Smooth muscle cell (in vitro differentiated cells): ENCODE measurements around the gene PIEZO2. TPM values are rescaled to one million over a fixed set of nuclear protein-coding genes. Genes with fewer than 3 reads are reported as not detected.

Experiments used
- DNase-seq: peaks from one replicate; lab custom pipeline; 2025; ENCODE audit not compliant: unreplicated experiment; lab: John Stamatoyannopoulos, UW
- H2AFZ ChIP-seq: fragments of 200-600 bp; sonication (generic); 2 replicates; pipeline ENCODE4 v1.6.0; 2016; ENCODE audit warnings: antibody characterized with exemption, low read depth, mild to moderate bottlenecking
- H3F3A ChIP-seq: fragments of 200-600 bp; sonication (generic); 2 replicates; pipeline ENCODE4 v1.6.0; 2017; ENCODE audit warnings: antibody characterized with exemption, low read depth
- H3K27ac ChIP-seq: fragments of 200-600 bp; sonication (generic); 2 replicates; pipeline ENCODE4 v1.5.1; 2016; ENCODE audit warnings: low read depth, mild to moderate bottlenecking
- H3K27me3 ChIP-seq: fragments of 200-600 bp; sonication (generic); 2 replicates; pipeline ENCODE4 v1.6.1; 2016; ENCODE audit warnings: low read depth, mild to moderate bottlenecking
- H3K36me3 ChIP-seq: fragments of 200-600 bp; sonication (generic); 2 replicates; pipeline ENCODE4 v1.5.1; 2016; ENCODE audit warnings: low read depth
- H3K4me1 ChIP-seq: fragments of 200-600 bp; sonication (generic); 2 replicates; pipeline ENCODE4 v1.5.1; 2016; ENCODE audit warnings: low read depth
- H3K4me2 ChIP-seq: fragments of 200-600 bp; sonication (generic); 2 replicates; pipeline ENCODE4 v1.6.0; 2016; ENCODE audit warnings: mild to moderate bottlenecking
- H3K4me3 ChIP-seq: fragments of 200-600 bp; sonication (generic); 2 replicates; pipeline ENCODE4 v1.5.1; 2016; ENCODE audit warnings: mild to moderate bottlenecking
- H3K79me2 ChIP-seq: fragments of 200-600 bp; sonication (generic); 2 replicates; pipeline ENCODE4 v1.6.0; 2016; ENCODE audit warnings: low read depth, mild to moderate bottlenecking
- H3K9ac ChIP-seq: fragments of 200-600 bp; sonication (generic); 2 replicates; pipeline ENCODE4 v1.6.0; 2016; ENCODE audit warnings: low read depth
- H3K9me3 ChIP-seq: fragments of 200-600 bp; sonication (generic); replicated peaks from 2 replicates; pipeline ENCODE4 v1.5.1; 2016; ENCODE audit warnings: low read depth
- H4K20me1 ChIP-seq: fragments of 200-600 bp; sonication (generic); 2 replicates; pipeline ENCODE4 v1.6.0; 2016; ENCODE audit warnings: low read depth
- CTCF ChIP-seq: fragments of 200-600 bp; sonication (generic); IDR thresholded peaks from 2 replicates; pipeline ENCODE4 v1.5.1; 2017; ENCODE audit warnings: borderline replicate concordance, mild to moderate bottlenecking, antibody characterized with exemption; ENCODE audit not compliant: insufficient read depth, poor library complexity, severe bottlenecking
- WGBS: methylation state at CpG from one replicate; pipeline ENCODE4 v1.1.7; 2016; ENCODE audit warnings: low lambda C conversion rate; 5-methylcytosine and 5-hydroxymethylcytosine counted together
- polyA plus RNA-seq: library from polyadenylated mRNA; unstranded; fragments of >200 nt; fragmentation: Nextera tagmentation; extraction: Ambion mirVana; gene quantifications from 2 replicates; pipeline ENCODE4 v1.2.1, GENCODE V29; 2016
- total RNA-seq: library from RNA; depleted of rRNA; stranded (reverse); fragments of >200 nt; gene quantifications from 2 replicates; pipeline ENCODE4 v1.2.3, GENCODE V29; 2014

Gene PIEZO2
- total and polyA plus RNA-seq, 2 experiments from 2014 or later, result 1.3 to 4.7 TPM

- no peak overlapping the region for H3K4me3 ChIP-seq
- no peak overlapping the region for H2AFZ ChIP-seq
- H3K27ac ChIP-seq, result no peak overlapping the region
- H3K4me2 ChIP-seq, result no peak overlapping the region
- H3K36me3 ChIP-seq, result no peaks in the 10 kb centered on the region
- no peaks in the 10 kb centered on the region for H3F3A ChIP-seq
- H3K9ac ChIP-seq, result no peak overlapping the region
- no peaks in the 10 kb centered on the region for H4K20me1 ChIP-seq
- no peaks in the 10 kb centered on the region for H3K4me1 ChIP-seq
- no peak for TF ChIP-seq CTCF
- H3K79me2 ChIP-seq, result no peaks in the 10 kb centered on the region
- WGBS, result 77% methylated on average over 8 of the region's 8 CpGs
- no peaks in the 10 kb centered on the region for H3K9me3 ChIP-seq
- H3K27me3 ChIP-seq, result no peaks in the 10 kb centered on the region
- no peak for DNase-seq
Measured at GRCh38 chr18:11055721-11056120, 93.6 kb downstream of the PIEZO2 start.

GRCh38 chr18:11054497-11054896 is 94.9 kb downstream of the PIEZO2 start:
- H3K36me3 ChIP-seq, result no peaks in the 10 kb centered on the region
- H3K4me2 ChIP-seq, result no peak overlapping the region
- no peaks in the 10 kb centered on the region for H3K27me3 ChIP-seq
- 92% methylated on average over 4 of the region's 4 CpGs for WGBS
- no peaks in the 10 kb centered on the region for H3K79me2 ChIP-seq
- no peak overlapping the region for H3K27ac ChIP-seq
- DNase-seq, result no peak
- H3K9ac ChIP-seq, result no peak overlapping the region
- no peak overlapping the region for H2AFZ ChIP-seq
- H3K4me3 ChIP-seq, result no peak overlapping the region
- H3K4me1 ChIP-seq, result peaks cover 3% of the 10 kb centered on the region
- TF ChIP-seq CTCF, result no peak
- no peaks in the 10 kb centered on the region for H3F3A ChIP-seq
- no peaks in the 10 kb centered on the region for H3K9me3 ChIP-seq
- H4K20me1 ChIP-seq, result no peaks in the 10 kb centered on the region

GRCh38 chr18:11053293-11053692 is 96.1 kb downstream of the PIEZO2 start:
- no peak for TF ChIP-seq CTCF
- Histone ChIP-seq H3K4me3 (no peak overlapping the region), H2AFZ (no peak overlapping the region), H3K9ac (no peak overlapping the region), H4K20me1 (no peaks in the 10 kb centered on the region), H3F3A (no peaks in the 10 kb centered on the region), H3K9me3 (no peaks in the 10 kb centered on the region), H3K79me2 (no peaks in the 10 kb centered on the region), H3K36me3 (no peaks in the 10 kb centered on the region), H3K27ac (peak overlapping the region; percentile 3), H3K27me3 (no peaks in the 10 kb centered on the region), H3K4me2 (no peak overlapping the region), H3K4me1 (peaks cover 3% of the 10 kb centered on the region)
- no peak for DNase-seq
- WGBS, result 100% methylated on average over 1 of the region's 1 CpG

GRCh38 chr18:11052800-11053199 is 96.6 kb downstream of the PIEZO2 start:
- Histone ChIP-seq H3K9ac (no peak overlapping the region), H4K20me1 (no peaks in the 10 kb centered on the region), H3K79me2 (no peaks in the 10 kb centered on the region), H3K27ac (peak overlapping the region; percentile 33), H2AFZ (no peak overlapping the region), H3K27me3 (no peaks in the 10 kb centered on the region), H3K9me3 (no peaks in the 10 kb centered on the region), H3F3A (no peaks in the 10 kb centered on the region), H3K36me3 (no peaks in the 10 kb centered on the region), H3K4me2 (no peak overlapping the region), H3K4me3 (no peak overlapping the region), H3K4me1 (peaks cover 3% of the 10 kb centered on the region)
- 34% methylated on average over 3 of the region's 3 CpGs for WGBS
- no peak for DNase-seq
- TF ChIP-seq CTCF, result no peak
